NOMO-1 treated with DMSO at 0.1 percent for 48 hours (cell line): ENCODE results near the gene CDH20.

ENCODE experiments used
- DNase-seq: peaks from one replicate; lab custom pipeline; 2025; ENCODE audit not compliant: unreplicated experiment; lab: John Stamatoyannopoulos, UW

Gene CDH20

GRCh38 chr18:61333271-61333745 lies at the start of gene CDH20:
Gene CDH20, plus strand, starts transcription at chr18:61333430.
- DNase-seq: no peak

- DNase-seq: no peak
These were observed 49.2 kb upstream of the CDH20 start for GRCh38 chr18:61284039-61284438.

GRCh38 chr18:61285777-61286176 lies 47.5 kb upstream of the CDH20 start:
- DNase-seq: no peak

- no peak for DNase-seq
These were observed 46.4 kb upstream of the CDH20 start for GRCh38 chr18:61286867-61287266.

- DNase-seq: no peak
These were observed 42.6 kb upstream of the CDH20 start for GRCh38 chr18:61290616-61291015.

- DNase-seq: no peak
These were observed 40.8 kb upstream of the CDH20 start for GRCh38 chr18:61292280-61293035.

GRCh38 chr18:61295153-61295552 lies 38.1 kb upstream of the CDH20 start:
- DNase-seq: no peak

GRCh38 chr18:61308004-61308403 lies 25.2 kb upstream of the CDH20 start:
- DNase-seq: no peak

- DNase-seq: no peak
These were observed 24.3 kb upstream of the CDH20 start for GRCh38 chr18:61308795-61309393.

GRCh38 chr18:61322265-61322873 lies 10.9 kb upstream of the CDH20 start:
- peak; percentile 27 for DNase-seq

GRCh38 chr18:61323951-61324350 lies 9.3 kb upstream of the CDH20 start:
- no peak for DNase-seq

- DNase-seq: no peak
These were observed 6.8 kb upstream of the CDH20 start for GRCh38 chr18:61326407-61326806.

- DNase-seq: no peak
These were observed 3.8 kb upstream of the CDH20 start for GRCh38 chr18:61329398-61329797.

- DNase-seq: no peak
These were observed 2.2 kb upstream of the CDH20 start for GRCh38 chr18:61331051-61331450.

GRCh38 chr18:61333746-61334490 lies 688 bp downstream of the CDH20 start:
- DNase-seq: no peak

GRCh38 chr18:61334491-61334850 lies 1.2 kb downstream of the CDH20 start:
- no peak for DNase-seq

GRCh38 chr18:61334951-61335683 lies 1.9 kb downstream of the CDH20 start:
- DNase-seq: no peak

GRCh38 chr18:61335684-61336555 lies 2.7 kb downstream of the CDH20 start:
- no peak for DNase-seq

GRCh38 chr18:61336766-61337165 lies 3.5 kb downstream of the CDH20 start:
- no peak for DNase-seq

- DNase-seq: no peak
These were observed 4.3 kb downstream of the CDH20 start for GRCh38 chr18:61337527-61337926.
